ENCODE results near the gene OR2T12. TPM values are rescaled to one million over a fixed set of nuclear protein-coding genes. Genes with fewer than 3 reads are reported as not detected.
A peak's percentile ranks its signal among the peaks of the same experiment; 100 is the strongest.
"Not testable (repeated sequence)": the region's sequence is repeated elsewhere in the genome, so short reads cannot be mapped to it uniquely, and the experiment has no call there.

Gene OR2T12, protein sequence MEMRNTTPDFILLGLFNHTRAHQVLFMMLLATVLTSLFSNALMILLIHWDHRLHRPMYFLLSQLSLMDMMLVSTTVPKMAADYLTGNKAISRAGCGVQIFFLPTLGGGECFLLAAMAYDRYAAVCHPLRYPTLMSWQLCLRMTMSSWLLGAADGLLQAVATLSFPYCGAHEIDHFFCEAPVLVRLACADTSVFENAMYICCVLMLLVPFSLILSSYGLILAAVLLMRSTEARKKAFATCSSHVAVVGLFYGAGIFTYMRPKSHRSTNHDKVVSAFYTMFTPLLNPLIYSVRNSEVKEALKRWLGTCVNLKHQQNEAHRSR
- 0.07 TPM for polyA plus RNA-seq (ENCODE audit: insufficient read length)
- long read RNA-seq, donor 1 = 0 reads
- long read RNA-seq, donor 2 = 0 reads
- long read RNA-seq, donor 3 = 0 reads
- long read RNA-seq, donor 4 = 0 reads
- long read RNA-seq, donor 5 = 0 reads
- long read RNA-seq, donor 6 = 0 reads
- long read RNA-seq, donor 7 = 0 reads
- long read RNA-seq, donor 8 = 0 reads

DNA sequence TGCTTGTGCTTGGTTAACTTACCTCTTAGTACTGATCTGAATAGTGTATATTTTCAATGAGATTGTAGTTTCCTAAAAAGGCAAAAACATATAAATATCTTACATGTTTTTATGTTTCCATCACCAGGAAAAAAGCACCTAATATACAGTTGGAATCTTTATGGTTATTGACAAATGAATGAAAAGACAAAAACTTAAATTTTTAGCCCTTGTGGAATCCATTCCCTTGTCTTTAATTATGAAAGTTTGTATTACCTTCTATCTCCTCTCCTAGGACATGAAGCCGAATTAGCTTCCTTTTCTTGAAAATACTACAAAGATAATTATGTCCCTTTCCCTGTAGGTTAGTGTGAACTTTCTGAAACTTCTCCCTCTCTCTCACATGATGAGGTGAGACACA is at the start of gene OR2T12:
TSS of gene OR2T12 (minus strand) at position 101 of the 400 bp plus-strand sequence. CDS start 7,846 bp downstream, outside the sequence.
- no peak for DNase-seq

DNA sequence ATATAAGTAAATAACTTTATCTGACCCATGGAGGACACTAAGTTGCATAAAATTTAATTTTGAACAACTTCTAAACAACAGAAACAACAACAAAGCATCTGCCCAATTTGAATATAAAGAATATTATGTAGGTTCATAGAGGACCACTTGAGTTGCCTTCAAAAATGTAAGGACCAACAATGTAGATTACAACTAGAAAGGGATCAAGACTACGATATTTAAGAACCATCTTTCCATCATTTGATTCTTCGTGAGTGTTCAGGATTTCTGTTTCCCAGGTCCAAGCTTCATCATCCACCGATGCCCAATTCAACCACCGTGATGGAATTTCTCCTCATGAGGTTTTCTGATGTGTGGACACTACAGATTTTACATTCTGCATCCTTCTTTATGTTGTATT is 45.3 kb upstream of the OR2T12 start, which contains the start of gene OR14C36:
TSS of gene OR14C36 (plus strand) at position 301 of the 400 bp plus-strand sequence. CDS start at position 301, 0 bp downstream.
- DNase-seq = no peak

DNA sequence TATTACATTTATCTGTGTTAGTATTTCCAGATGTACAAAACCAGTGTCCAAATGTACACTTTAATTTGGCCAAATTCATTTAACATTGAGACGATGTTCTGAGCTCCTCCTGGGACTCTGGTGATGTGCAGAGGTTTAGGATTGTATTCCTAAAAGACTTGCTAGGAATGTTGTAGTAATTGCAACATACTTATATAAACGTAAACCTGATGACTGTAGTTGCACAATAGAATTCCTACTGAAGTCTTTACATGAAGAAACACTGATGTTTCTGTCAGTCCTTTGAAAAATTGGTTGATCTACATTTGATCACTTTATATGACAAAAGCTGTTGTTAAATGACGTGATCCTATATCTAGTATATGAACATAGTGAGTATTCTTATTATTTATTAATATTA is 40.2 kb upstream of the OR2T12 start:
- DNase-seq = no peak

DNA sequence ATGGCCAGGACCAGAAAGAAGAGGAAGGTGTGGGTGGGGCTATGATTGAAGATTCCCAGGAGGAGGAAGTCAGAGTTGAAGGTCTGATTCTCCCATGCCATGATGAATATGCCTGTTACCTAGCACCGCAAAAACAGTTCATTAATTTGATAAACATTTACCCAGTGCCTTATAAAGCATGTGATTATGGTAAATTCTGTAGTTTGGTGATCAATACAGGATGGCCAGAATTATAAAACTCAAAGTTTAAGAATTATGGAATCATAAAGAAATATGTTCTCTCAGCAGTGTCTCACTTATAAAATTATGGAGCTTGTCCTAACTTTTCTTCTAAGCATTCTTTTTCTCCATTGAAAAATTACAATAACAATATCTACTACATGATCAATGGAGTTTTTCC is 21.2 kb upstream of the OR2T12 start, which contains the start of gene OR2M7:
TSS of gene OR2M7 (minus strand) at position 101 of the 400 bp plus-strand sequence. CDS start at position 101, 0 bp downstream.
- DNase-seq = no peak

DNA sequence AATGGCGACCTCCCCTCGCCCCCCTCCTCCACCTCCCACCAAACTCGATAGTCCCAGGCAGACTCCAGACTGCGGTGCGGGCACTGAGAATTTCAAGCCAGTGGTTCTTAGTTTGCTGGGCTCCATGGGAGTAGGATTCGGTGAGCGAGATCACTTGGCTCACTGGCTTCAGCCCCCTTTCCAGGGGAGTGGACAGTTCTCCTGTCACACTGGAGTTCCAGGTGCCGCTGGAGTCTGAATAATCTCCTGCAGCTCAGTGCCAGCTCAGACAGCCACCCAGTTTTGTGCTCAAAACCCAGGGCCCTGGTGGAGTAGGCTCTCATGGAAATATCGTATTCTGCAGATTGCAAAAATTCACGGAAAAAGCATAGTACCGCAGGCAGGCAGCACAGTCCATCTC is 13.6 kb upstream of the OR2T12 start:
- no peak for DNase-seq

DNA sequence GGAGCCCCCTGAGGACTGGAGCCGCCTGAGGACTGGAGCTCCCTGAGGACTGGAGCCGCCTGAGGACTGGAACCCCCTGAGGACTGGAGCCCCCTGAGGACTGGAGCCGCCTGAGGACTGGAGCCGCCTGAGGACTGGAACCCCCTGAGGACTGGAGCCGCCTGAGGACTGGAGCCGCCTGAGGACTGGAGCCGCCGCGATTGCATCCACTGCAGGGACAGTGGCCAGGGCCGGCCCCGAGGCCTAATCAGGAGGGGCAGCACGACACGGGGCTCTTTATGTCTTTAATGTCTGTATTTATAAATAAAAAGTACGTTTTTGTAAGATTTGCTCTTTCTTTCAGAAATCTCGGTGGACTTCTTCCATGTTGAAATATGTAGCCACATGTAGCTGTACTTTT is 3.5 kb upstream of the OR2T12 start:
- not testable (repeated sequence) for DNase-seq

DNA sequence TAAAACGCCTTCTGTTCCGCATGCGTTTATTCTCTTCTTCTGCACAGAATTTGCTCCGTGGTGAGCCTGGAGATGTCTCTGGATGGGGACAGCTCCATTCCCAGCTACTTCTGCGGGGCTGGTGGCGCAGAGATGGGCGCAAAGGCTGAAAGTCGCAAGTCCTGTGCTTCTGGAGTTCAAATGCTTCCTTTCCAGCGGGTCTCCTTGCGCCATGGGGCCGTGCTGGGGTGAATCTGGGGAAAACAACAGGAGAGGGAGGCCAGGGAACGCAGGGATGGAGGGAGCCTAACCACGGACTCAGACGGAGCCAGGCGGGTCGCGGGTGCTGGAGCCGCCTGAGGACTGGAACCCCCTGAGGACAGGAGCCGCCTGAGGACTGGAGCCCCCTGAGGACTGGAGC is 2.9 kb upstream of the OR2T12 start:
- DNase-seq = no peak

DNA sequence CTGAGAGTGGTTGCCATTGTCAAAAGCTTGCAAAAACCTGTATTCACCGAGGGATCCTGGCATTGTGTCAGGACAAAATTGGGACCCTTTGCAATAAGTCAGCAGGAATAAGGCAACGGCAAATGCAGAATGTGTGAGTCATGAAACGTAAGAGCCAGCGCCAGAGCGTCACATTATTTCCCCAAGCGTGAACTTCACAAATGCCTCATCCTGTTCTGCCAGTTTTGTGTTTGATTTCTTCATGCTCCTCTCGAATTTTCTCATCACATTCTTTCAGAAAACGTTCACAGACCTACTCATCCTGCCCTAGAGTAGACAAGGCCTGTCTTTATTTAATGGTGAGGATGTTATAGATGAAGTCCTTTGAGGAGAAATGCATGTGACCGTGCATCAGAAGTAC is 2.4 kb upstream of the OR2T12 start:
- DNase-seq = not testable (repeated sequence)

DNA sequence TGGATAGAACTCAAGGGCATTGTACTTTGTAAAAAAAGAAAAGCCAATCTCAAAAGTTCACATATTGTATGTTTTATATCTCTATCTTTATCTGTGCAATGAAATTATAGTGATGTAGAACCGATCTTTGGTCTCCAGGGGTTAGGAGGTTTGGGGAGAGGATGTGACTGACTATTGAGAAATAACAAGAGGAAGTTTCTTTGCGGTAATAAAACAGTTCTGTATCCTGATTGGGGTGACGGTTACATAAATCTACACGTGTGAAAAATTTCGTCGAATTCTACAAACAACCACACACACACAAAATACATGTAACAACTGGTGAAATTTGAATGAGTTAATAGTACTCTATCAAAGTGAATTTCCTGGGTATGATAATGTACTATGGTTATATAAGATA is 14.8 kb downstream of the OR2T12 start:
- no peak for DNase-seq

DNA sequence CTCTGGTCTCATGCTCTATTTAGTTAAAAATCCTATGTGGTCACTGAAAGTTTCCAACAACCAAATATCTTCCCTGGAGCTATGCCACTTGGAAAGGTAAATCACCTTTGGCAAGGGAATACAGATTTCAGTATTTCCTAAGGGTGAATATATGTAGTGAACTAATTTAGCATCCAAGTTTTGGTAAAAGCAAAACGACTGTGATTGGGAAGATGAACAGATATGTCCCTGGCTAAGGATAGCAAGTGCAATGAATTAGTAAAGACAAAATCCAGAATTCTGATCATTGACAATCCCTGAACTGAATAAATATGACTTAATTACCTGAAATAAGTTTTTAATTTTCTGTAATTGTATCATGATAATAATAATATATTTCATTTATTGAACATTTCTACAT is 25.3 kb downstream of the OR2T12 start, which contains the start of gene OR2T33:
TSS of gene OR2T33 (minus strand) at position 101 of the 400 bp plus-strand sequence. CDS start 4,162 bp downstream, outside the sequence.
- no peak for DNase-seq

DNA sequence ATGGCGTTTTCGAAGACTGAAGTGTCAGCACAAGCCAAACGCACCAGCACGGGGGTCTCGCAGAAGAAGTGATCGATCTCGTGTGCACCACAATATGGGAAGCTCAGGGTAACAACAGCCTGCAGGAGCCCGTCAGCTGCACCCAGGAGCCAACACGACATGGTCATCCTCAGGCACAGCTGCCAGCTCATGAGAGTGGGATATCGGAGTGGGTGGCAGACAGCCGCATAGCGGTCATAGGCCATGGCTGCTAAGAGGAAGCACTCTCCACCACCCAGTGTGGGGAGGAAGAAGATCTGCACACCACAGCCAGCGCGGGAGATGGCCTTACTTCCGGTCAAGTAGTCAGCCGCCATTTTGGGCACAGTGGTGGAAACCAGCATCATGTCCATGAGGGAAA is 30.0 kb downstream of the OR2T12 start:
- DNase-seq = not testable (repeated sequence)

DNA sequence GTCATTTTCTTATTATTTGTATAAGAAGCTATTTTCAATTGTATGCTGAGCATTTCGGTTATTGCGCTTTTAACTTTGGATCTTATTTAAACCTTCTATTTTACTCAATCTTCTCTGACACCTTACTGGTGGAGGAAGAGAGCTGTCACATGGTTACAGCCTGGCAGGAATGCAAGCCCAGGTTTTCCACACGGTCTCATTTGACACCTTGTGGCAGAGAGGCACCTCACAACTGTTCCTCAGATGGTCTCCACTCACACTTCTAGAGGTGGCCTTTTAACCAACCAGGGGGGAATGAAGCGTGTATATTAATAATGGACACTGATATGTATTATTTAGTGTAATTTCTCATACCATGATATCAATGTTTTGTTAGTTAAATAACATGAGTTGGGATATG is 35.0 kb downstream of the OR2T12 start:
- no peak for DNase-seq

DNA sequence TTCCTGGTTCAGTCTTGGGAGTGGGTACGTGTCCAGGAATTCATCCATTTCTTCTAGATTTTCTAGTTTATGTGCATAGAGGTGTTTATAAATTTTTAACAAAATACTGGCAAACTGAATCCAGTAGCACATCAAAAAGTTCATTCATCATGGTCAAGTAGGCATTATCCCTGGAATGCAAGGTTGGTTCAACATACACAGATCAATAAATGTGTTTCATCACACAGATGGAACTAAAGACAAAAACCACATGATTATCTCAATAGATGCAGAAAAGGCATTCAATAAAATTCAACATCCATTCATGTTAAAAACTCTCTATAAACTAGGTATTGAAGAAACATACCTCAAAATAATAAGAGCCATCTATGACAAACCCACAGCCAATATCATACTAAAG is 43.9 kb downstream of the OR2T12 start:
- not testable (repeated sequence) for DNase-seq

DNA sequence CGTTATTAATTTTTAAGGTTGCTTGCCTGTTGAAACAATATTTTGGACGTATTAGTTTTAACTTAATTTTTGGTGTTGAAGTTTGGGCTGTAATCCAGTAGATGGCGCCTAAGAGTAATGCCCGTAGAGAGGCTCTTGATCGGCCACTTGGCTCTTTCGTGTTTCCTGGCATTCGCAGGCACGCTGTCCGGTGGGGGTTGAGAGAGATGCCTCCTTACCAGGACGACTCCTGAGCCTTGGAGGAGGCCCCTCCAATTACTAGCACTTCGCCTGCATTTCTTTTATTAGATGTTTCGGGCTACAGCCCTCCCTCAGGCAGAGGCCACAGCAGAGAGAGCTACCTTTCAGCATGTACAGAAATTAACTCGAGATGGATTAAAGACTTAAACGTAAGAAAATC is 60.0 kb downstream of the OR2T12 start:
- DNase-seq = peak; percentile 21

Other genes with a start within 250 kb of the OR2T12 start
- not detected for gene OR2L13, start 208.2 kb downstream of the OR2T12 start, polyA plus RNA-seq (ENCODE audit: insufficient read length)
- not detected for gene OR2M5, start 158.3 kb downstream of the OR2T12 start, polyA plus RNA-seq (ENCODE audit: insufficient read length)
- not detected for gene OR2M2, start 128.6 kb downstream of the OR2T12 start, polyA plus RNA-seq (ENCODE audit: insufficient read length)
- gene OR2M3, start 106.2 kb downstream of the OR2T12 start, polyA plus RNA-seq (ENCODE audit: insufficient read length) = 0.08 TPM
- 0.07 TPM for gene OR2M4, start 72.0 kb downstream of the OR2T12 start, polyA plus RNA-seq (ENCODE audit: insufficient read length)
- gene OR2T33, start 25.4 kb downstream of the OR2T12 start, polyA plus RNA-seq (ENCODE audit: insufficient read length) = not detected
- gene OR2M7, start 21.1 kb upstream of the OR2T12 start, polyA plus RNA-seq (ENCODE audit: insufficient read length) = not detected
- not detected for gene OR14C36, start 45.4 kb upstream of the OR2T12 start, polyA plus RNA-seq (ENCODE audit: insufficient read length)
- gene OR2T4, start 58.2 kb upstream of the OR2T12 start, polyA plus RNA-seq (ENCODE audit: insufficient read length) = not detected
- not detected for gene OR2T6, start 72.3 kb upstream of the OR2T12 start, polyA plus RNA-seq (ENCODE audit: insufficient read length)
- gene OR2T1, start 99.6 kb upstream of the OR2T12 start, polyA plus RNA-seq (ENCODE audit: insufficient read length) = not detected
- gene OR2T2, start 142.2 kb upstream of the OR2T12 start, polyA plus RNA-seq (ENCODE audit: insufficient read length) = not detected
- not detected for gene OR2T3, start 169.9 kb upstream of the OR2T12 start, polyA plus RNA-seq (ENCODE audit: insufficient read length)
- not detected for gene OR2T5, start 185.2 kb upstream of the OR2T12 start, polyA plus RNA-seq (ENCODE audit: insufficient read length)
- 0.03 TPM for gene OR2G6, start 204.6 kb upstream of the OR2T12 start, polyA plus RNA-seq (ENCODE audit: insufficient read length)

All from left kidney (tissue), 8 donors.